LNCAP (cell line): ENCODE measurements around the gene ADGRD1.

Experiments
- TF ChIP-seq, protein P1 (sequence below): fragments of 450-650 bp; IDR thresholded peaks from 2 replicates; pipeline ENCODE4 v1.5.1; 2017; ENCODE audit warnings: mild to moderate bottlenecking

The ADGRD1 gene

DNA sequence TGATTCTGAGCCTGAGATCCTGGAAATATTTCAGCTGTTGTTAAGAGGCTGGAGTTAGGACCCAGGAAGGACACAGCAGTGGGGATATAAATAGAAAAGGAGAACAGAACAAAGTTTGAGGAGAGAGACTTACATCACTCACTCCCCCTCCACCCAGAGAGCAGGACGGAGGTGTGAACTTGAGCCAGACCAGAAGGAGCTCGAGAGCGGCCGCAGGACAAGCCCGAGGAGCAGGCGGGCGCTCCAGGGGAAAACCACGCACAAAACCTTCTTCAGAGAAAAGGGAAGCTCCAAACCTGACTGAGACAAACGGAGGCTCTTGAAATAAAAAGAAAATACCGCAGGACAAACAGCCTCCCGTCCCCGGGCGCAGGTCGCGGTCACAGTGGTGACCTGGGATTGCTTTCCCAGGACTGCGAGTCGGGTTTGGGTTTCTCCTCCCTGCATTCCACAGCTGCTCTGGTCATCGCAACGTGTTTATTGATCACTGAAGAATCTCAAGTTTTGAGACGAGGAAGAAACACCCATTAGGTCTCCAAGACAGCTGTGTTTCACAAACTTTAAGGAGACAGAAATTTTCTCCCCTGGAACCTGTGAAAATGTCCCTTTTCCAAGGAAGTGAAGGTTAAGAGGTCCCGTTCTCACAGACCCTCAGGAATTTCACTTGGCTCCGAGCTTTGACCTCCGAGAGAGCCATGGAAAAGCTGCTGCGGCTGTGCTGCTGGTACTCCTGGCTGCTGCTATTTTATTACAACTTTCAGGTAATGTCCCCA is at the start of gene ADGRD1:
Gene ADGRD1 (plus strand): TSS at position 137 of the 773 bp plus-strand sequence. CDS start 559 bp downstream, at position 696.
- TF ChIP-seq, protein P1, sequence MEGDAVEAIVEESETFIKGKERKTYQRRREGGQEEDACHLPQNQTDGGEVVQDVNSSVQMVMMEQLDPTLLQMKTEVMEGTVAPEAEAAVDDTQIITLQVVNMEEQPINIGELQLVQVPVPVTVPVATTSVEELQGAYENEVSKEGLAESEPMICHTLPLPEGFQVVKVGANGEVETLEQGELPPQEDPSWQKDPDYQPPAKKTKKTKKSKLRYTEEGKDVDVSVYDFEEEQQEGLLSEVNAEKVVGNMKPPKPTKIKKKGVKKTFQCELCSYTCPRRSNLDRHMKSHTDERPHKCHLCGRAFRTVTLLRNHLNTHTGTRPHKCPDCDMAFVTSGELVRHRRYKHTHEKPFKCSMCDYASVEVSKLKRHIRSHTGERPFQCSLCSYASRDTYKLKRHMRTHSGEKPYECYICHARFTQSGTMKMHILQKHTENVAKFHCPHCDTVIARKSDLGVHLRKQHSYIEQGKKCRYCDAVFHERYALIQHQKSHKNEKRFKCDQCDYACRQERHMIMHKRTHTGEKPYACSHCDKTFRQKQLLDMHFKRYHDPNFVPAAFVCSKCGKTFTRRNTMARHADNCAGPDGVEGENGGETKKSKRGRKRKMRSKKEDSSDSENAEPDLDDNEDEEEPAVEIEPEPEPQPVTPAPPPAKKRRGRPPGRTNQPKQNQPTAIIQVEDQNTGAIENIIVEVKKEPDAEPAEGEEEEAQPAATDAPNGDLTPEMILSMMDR: no peak

DNA sequence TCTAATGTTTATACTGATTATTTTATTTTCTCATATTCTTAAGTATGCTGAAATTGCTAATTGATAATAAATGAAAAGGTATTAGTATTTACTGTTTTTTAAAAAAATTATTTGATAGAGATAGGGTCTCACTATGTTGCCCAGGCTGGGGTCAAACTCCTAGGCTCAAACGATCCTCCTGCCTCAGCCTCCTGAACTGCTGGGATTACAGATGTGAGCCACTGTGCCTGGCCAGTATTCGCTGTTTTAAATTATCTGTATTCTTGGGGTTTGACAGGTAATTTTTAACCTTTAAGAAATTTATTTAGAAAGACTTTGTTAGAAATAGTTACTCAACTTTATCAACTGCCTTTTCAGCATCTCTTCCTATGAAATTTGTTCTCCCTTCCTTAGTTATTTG is 49.6 kb upstream of the ADGRD1 start:
- TF ChIP-seq, protein P1: no peak

DNA sequence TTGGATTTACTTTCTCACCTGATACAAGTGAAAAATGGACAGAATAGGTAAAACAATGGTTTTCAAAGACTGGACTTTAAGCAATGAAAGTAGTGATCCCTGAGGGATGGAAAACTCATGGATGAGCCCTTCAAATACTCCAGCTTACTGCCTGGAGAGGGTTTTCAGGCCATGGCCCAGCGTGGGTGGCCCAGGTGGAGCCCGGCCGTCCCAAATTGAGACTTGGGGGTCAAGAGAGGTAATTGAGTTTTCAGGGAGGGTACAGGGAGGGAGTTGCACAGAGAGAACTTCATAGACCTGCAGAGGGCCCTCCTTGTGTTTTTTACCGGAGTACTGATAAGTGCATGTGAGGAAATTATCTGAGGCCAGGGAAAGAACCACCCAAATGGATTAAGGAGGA is 44.6 kb upstream of the ADGRD1 start:
- TF ChIP-seq, protein P1: no peak

DNA sequence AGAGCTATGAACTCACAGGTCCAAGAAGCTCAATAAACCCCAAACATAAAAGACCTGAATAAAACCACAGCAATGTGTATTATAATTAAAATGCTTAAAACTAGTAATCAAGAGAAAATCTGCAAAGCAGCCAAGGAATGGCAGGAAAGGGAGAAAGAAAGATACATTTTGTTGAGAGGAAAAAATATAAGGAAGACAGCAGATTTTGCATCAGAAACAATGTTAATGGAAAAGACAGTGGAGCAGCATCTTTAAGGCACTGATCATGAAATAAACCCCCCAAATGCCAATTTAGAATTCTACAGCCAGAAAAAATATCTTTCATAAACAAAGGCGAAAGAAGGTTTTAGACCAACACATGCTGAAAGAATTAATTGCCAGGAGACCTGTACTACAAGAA is 42.5 kb upstream of the ADGRD1 start:
- TF ChIP-seq, protein P1: no peak

DNA sequence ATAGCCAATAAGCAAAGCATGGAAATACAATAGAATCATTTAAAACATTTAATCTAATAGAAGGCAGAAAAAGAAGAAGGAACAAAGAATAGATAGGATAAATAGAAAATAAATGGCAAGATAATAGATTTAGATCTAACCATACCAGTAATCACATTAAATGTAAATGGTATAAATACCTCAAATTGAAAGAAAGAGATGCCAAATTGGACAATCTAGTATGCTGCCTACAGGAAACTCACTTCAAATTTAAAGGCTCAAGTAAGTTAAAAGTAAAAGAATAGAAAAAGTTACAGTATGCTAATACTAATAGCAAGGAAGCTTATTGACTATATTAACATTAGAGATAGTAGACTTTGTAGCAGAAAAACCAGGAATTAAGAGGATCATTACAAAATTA is 41.8 kb upstream of the ADGRD1 start:
- TF ChIP-seq, protein P1: no peak

DNA sequence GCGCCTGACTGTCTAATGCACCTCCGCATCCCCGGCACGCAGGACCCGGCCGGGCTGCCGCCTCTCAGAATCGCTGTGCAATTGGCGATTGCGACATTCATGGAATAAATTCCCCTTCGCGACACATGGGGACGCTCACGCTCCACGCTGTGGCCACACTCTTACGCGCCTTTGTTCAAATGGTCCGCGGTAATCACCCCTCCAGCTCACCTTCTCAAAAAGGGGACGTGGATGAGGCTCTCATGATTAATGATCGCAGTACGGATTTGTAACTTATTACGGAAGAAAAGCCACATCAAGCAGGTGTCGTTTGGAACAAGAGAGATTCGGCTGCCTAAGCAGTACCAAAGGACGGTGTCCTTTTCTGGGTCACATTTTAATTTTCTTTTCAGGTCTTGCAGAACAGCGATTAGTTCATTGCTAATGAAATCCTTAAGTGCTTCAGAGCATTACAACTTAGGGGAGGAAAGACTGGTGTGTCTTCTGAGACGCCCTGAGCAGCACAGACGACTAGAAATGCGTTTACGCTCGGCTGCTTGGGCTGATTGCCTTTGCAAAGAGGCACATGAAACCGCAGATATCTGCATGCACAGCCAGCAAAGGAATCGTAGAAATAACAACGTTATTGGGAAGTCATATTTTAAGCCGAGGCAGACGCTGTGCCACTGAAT is 37.3 kb upstream of the ADGRD1 start:
- TF ChIP-seq, protein P1: peak; percentile 87

DNA sequence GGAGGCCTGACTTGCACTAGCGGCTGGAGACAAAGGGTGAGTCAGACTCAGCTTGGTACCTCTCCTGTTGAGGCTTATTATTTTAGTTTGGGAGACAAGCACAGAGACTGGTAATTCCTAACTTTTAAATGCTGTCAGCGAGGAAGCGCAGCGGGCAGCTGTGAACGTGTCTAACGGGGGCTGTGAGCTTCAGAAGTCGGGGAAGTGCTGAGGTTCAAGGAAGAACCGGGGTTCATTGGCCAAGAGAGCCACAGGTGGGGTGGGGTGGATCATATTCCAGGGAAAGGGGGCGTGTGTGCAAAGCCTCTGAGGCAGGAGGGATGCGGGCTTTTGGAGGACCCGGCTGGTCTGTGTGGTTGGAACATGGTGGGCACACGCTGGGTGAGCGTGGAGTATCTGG is 36.1 kb upstream of the ADGRD1 start:
- TF ChIP-seq, protein P1: no peak
